Thoracic aorta (tissue), 2 donors: ENCODE measurements around the gene TRIM33. TPM values are rescaled to one million over a fixed set of nuclear protein-coding genes. Genes with fewer than 3 reads are reported as not detected.
"Not testable (repeated sequence)": the region's sequence is repeated elsewhere in the genome, so short reads cannot be mapped to it uniquely, and the experiment has no call there.

Experiments
- ATAC-seq: fragments of 150-250 bp; one replicate; pipeline ENCODE4 v1.8.0; 2017; ENCODE audit warnings: low read depth; ENCODE audit not compliant: insufficient number of reproducible peaks, low FRiP score
- DNase-seq: peaks from one replicate; pipeline ENCODE4 v3.0.0-alpha.2; 2020; ENCODE audit warnings: low spot score
- H3K27ac ChIP-seq, 2 donors: fragments of 200-600 bp; sonication (generic); 1 replicate in 1 of 2; 2 replicates in 1 of 2; pipeline ENCODE4 v1.5.1; 2016; ENCODE audit warnings: mild to moderate bottlenecking in 2 of 2, moderate library complexity in 2 of 2
- H3K27me3 ChIP-seq: fragments of 200-600 bp; sonication (generic); replicated peaks from 2 replicates; pipeline ENCODE4 v1.6.0; 2016; ENCODE audit warnings: mild to moderate bottlenecking; ENCODE audit not compliant: insufficient read depth
- H3K36me3 ChIP-seq: fragments of 200-600 bp; sonication (generic); one replicate; pipeline ENCODE4 v1.5.1; 2016
- H3K4me1 ChIP-seq, 2 donors: fragments of 200-600 bp; sonication (generic); 1 replicate in 1 of 2; 2 replicates in 1 of 2; pipeline versions ENCODE4 v1.5.1 to v1.6.0; 2016; ENCODE audit warnings: low read depth in 2 of 2, mild to moderate bottlenecking in 1 of 2; ENCODE audit not compliant: control insufficient read depth in 1 of 2
- H3K4me3 ChIP-seq: fragments of 200-600 bp; sonication (generic); 2 replicates; pipeline ENCODE4 v1.5.1; 2016; ENCODE audit warnings: mild to moderate bottlenecking
- H3K9me3 ChIP-seq: fragments of 200-600 bp; sonication (generic); 2 replicates; pipeline ENCODE4 v1.5.1; 2016
- CTCF ChIP-seq: fragments of 200-600 bp; sonication (generic); IDR thresholded peaks from one replicate; pipeline ENCODE4 v1.5.1; 2019; ENCODE audit warnings: antibody characterized with exemption
- total RNA-seq, 2 donors: library from RNA; depleted of rRNA; stranded (reverse); fragments of >200 nt; gene quantifications; one replicate each; pipeline versions ENCODE4 v1.1.0 to v1.2.3, GENCODE V29; 2016

Gene TRIM33
- total RNA-seq, 2 donors from 2014 or later: 29.4 to 61.2 TPM

GRCh38 chr1:114455102-114455785, 55.8 kb downstream of the TRIM33 start:
- no peak overlapping the region for H3K4me3 ChIP-seq
- H3K36me3 ChIP-seq: peaks cover 13% of the 10 kb centered on the region
- ATAC-seq (no peak), DNase-seq (no peak)
- H3K9me3 ChIP-seq: no peaks in the 10 kb centered on the region
- H3K27me3 ChIP-seq: no peaks in the 10 kb centered on the region
- TF ChIP-seq CTCF: no peak
- no peaks in the 10 kb centered on the region for H3K4me1 ChIP-seq
- H3K27ac ChIP-seq: no peak overlapping the region

- Histone ChIP-seq H3K9me3 (no peaks in the 10 kb centered on the region), H3K4me1 (no peaks in the 10 kb centered on the region), H3K27me3 (no peaks in the 10 kb centered on the region), H3K27ac (no peak overlapping the region), H3K4me3 (no peak overlapping the region), H3K36me3 (peaks cover 8% of the 10 kb centered on the region)
- ATAC-seq: no peak
- no peak for DNase-seq
- TF ChIP-seq CTCF: no peak
These were observed 56.5 kb downstream of the TRIM33 start for GRCh38 chr1:114454539-114454938.

- no peaks in the 10 kb centered on the region for H3K9me3 ChIP-seq
- peaks cover 8% of the 10 kb centered on the region for H3K36me3 ChIP-seq
- no peaks in the 10 kb centered on the region for H3K4me1 ChIP-seq
- H3K27ac ChIP-seq: no peak overlapping the region
- no peak for DNase-seq
- no peak overlapping the region for H3K4me3 ChIP-seq
- no peak for TF ChIP-seq CTCF
- no peak for ATAC-seq
- no peaks in the 10 kb centered on the region for H3K27me3 ChIP-seq
These were observed 57.6 kb downstream of the TRIM33 start for GRCh38 chr1:114453361-114453784.

GRCh38 chr1:114448370-114449036, 62.5 kb downstream of the TRIM33 start:
- Histone ChIP-seq H3K27ac (no peak overlapping the region), H3K36me3 (peaks cover 4% of the 10 kb centered on the region), H3K4me3 (no peak overlapping the region), H3K4me1 (no peaks in the 10 kb centered on the region), H3K27me3 (no peaks in the 10 kb centered on the region), H3K9me3 (no peaks in the 10 kb centered on the region)
- no peak for ATAC-seq
- DNase-seq: no peak
- TF ChIP-seq CTCF: no peak

- Histone ChIP-seq H3K4me1 (no peaks in the 10 kb centered on the region), H3K27me3 (no peaks in the 10 kb centered on the region), H3K27ac (no peak overlapping the region), H3K4me3 (no peak overlapping the region), H3K36me3 (no peaks in the 10 kb centered on the region), H3K9me3 (no peaks in the 10 kb centered on the region)
- no peak for TF ChIP-seq CTCF
- DNase-seq: no peak
- no peak for ATAC-seq
These were observed 64.8 kb downstream of the TRIM33 start for GRCh38 chr1:114446198-114446597.

- H3K4me3 ChIP-seq, H3K9me3 ChIP-seq, H3K27ac ChIP-seq, H3K27me3 ChIP-seq, H3K36me3 ChIP-seq, DNase-seq, ATAC-seq: not testable (repeated sequence)
- peaks cover 0 to 11% of the 10 kb centered on the region in 2 donors for H3K4me1 ChIP-seq
These were observed 67.8 kb downstream of the TRIM33 start for GRCh38 chr1:114443226-114443625.
